Loucy (cell line): Measurements from ENCODE around the gene ABCG1.

Source experiments
- CTCF ChIP-seq: fragments of 200-600 bp; sonication (generic); conservative IDR thresholded peaks from 2 replicates; pipeline ENCODE4 v1.5.1; 2014; ENCODE audit warnings: mild to moderate bottlenecking, antibody characterized with exemption, low read length
- EZH2phosphoT487 ChIP-seq: fragments of 200-600 bp; IDR thresholded peaks from 2 replicates; pipeline ENCODE4 v1.6.1; 2018; ENCODE audit warnings: antibody characterized with exemption, mild to moderate bottlenecking, moderate library complexity, borderline replicate concordance

GRCh38 chr21:42212266-42212665 is 6.7 kb upstream of the ABCG1 start:
- TF ChIP-seq CTCF (no peak), EZH2phosphoT487 (no peak)
